A673 (cell line): ENCODE measurements around the gene CLCN5.

Experiments used
- CTCF ChIP-seq: fragments of 300-800, 200-600 bp; sonication (generic); conservative IDR thresholded peaks from 2 replicates; pipeline ENCODE4 v1.5.1; 2017; ENCODE audit warnings: low read depth, mild to moderate bottlenecking, antibody characterized with exemption, low read length, moderate library complexity, mixed read lengths
- EZH2 ChIP-seq: fragments of 200-600 bp; sonication (generic); IDR thresholded peaks from 2 replicates; pipeline ENCODE4 v1.6.1; 2017; ENCODE audit warnings: borderline replicate concordance, low read depth, mild to moderate bottlenecking, mixed read lengths, antibody characterized with exemption, low read length; ENCODE audit not compliant: poor library complexity, severe bottlenecking

DNA sequence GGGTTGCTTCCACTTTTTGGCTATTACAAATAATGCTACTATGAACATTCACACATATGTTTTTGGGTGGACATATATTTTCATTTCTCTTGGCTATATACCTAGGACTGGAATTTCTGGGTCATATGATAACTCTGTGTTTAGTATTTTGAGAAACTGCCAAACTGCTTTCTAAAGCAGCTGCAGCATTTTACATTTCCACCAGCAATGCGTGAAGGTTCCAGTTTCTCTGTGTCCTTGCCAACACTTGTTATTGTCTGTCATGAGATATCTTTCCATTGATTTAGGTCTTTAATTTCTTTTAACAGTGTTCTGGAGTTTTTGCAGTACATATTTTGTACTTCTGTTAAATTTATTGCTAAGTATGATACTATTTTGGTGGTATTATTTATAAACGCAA is 48.3 kb downstream of the CLCN5 start:
- TF ChIP-seq CTCF (no peak), EZH2 (no peak)
